H1 (cell line): Measurements from ENCODE around the gene DYNLT2B. TPM values are rescaled to one million over a fixed set of nuclear protein-coding genes. Genes with fewer than 3 reads are reported as not detected.

Experiments used
- CTCF ChIA-PET: fragments of 300-600 bp; sonication (Branson Sonifier 250); formaldehyde crosslinking; loops from one replicate; lab custom pipeline; 2021; ENCODE audit not compliant: partially characterized antibody; lab: Charles Lee
- POLR2A ChIA-PET: fragments of 300-600 bp; sonication (Branson Sonifier 250); formaldehyde crosslinking; loops from one replicate; lab custom pipeline; 2021; ENCODE audit warnings: inconsistent platforms; ENCODE audit not compliant: partially characterized antibody; lab: Charles Lee
- DNase-seq, 2 experiments: peaks; one replicate each; pipeline versions ENCODE4 v3.0.0 to v3.0.0-alpha.2; 2010 to 2022; ENCODE audit warnings: low spot score in 2 of 2, low read depth in 1 of 2, mixed read lengths in 1 of 2
- FAIRE-seq: peaks from 2 replicates; lab custom pipeline; 2011; peaks lifted over from hg19 to GRCh38; lab: Jason Lieb, UNC
- H2AFZ ChIP-seq: 2 replicates; pipeline ENCODE4 v1.8.1; 2012; ENCODE audit warnings: low read length, inconsistent platforms
- H2AK5ac ChIP-seq: 2 replicates; pipeline ENCODE4 v1.6.1; 2013; ENCODE audit warnings: low read depth, low read length
- H2BK120ac ChIP-seq: replicated peaks from 2 replicates; pipeline ENCODE3; 2013; ENCODE audit warnings: low read depth, low read length, inconsistent platforms
- H2BK12ac ChIP-seq: 2 replicates; pipeline ENCODE4 v1.6.1; 2013; ENCODE audit warnings: low read depth, low read length
- H2BK15ac ChIP-seq: 2 replicates; pipeline ENCODE4 v1.6.1; 2013; ENCODE audit warnings: low read length
- H2BK20ac ChIP-seq: 2 replicates; pipeline ENCODE4 v1.6.1; 2013; ENCODE audit warnings: low read length
- H2BK5ac ChIP-seq: 2 replicates; pipeline ENCODE4 v1.6.1; 2013; ENCODE audit warnings: low read depth, low read length
- H3K14ac ChIP-seq: 2 replicates; pipeline ENCODE4 v1.6.1; 2013; ENCODE audit warnings: inconsistent platforms; ENCODE audit not compliant: insufficient read length
- H3K18ac ChIP-seq: 2 replicates; pipeline ENCODE4 v1.6.1; 2013; ENCODE audit warnings: low read length; ENCODE audit errors: extremely low read depth
- H3K23ac ChIP-seq: 2 replicates; pipeline ENCODE4 v1.6.1; 2013; ENCODE audit warnings: inconsistent platforms; ENCODE audit not compliant: insufficient read length
- H3K23me2 ChIP-seq: 2 replicates; pipeline ENCODE4 v1.6.1; 2013; ENCODE audit warnings: low read depth, low read length
- H3K27ac ChIP-seq: 2 replicates; pipeline ENCODE4 v1.6.1; 2011; ENCODE audit warnings: low read depth, low read length, inconsistent platforms
- H3K27me3 ChIP-seq, 4 experiments: replicated peaks in 1 of 4; 1 replicate in 1 of 4; 2 replicates in 3 of 4; pipeline versions ENCODE4 v1.6.1 to v1.8.1; 2011 to 2013; ENCODE audit warnings: low read length in 3 of 4, mild to moderate bottlenecking in 3 of 4, inconsistent platforms in 2 of 4, mixed read lengths in 2 of 4, moderate library complexity in 1 of 4; ENCODE audit not compliant: control insufficient read depth in 3 of 4, insufficient read depth in 3 of 4; ENCODE audit errors: extremely low read depth in 1 of 4
- H3K36me3 ChIP-seq, 4 experiments: 2 replicates each; pipeline versions ENCODE4 v1.6.1 to v1.8.1; 2011 to 2013; ENCODE audit warnings: mild to moderate bottlenecking in 4 of 4, low read length in 3 of 4, moderate library complexity in 2 of 4, control low read depth in 1 of 4, inconsistent platforms in 1 of 4; ENCODE audit not compliant: insufficient read depth in 4 of 4, control insufficient read depth in 2 of 4
- H3K4ac ChIP-seq: replicated peaks from 2 replicates; pipeline ENCODE3; 2013; ENCODE audit warnings: low read length, low read depth, mixed read lengths, inconsistent platforms; ENCODE audit not compliant: insufficient read length
- H3K4me1 ChIP-seq, 4 experiments: replicated peaks in 1 of 4; 1 replicate in 1 of 4; 2 replicates in 3 of 4; pipeline versions ENCODE4 v1.6.1 to v1.8.1; 2011 to 2013; ENCODE audit warnings: low read length in 3 of 4, inconsistent platforms in 2 of 4, mixed read lengths in 1 of 4; ENCODE audit not compliant: insufficient read depth in 4 of 4, control insufficient read depth in 3 of 4
- H3K4me2 ChIP-seq, 2 experiments: 2 replicates each; pipeline versions ENCODE4 v1.6.1 to v1.8.1; 2011 to 2013; ENCODE audit warnings: low read depth in 2 of 2, low read length in 2 of 2, control low read depth in 1 of 2, inconsistent platforms in 1 of 2, mild to moderate bottlenecking in 1 of 2; ENCODE audit not compliant: insufficient read depth in 1 of 2
- H3K4me3 ChIP-seq, 4 experiments: fragments of 200-600, 300-600 bp in 1 of 4; sonication (generic), shearing (Covaris generic), sonication (Bioruptor Twin) in 1 of 4; 2 replicates each; pipeline versions ENCODE4 v1.5.1 to v1.8.1; 2011 to 2016; ENCODE audit warnings: low read length in 4 of 4, low read depth in 3 of 4, control low read depth in 2 of 4, inconsistent platforms in 2 of 4, mild to moderate bottlenecking in 2 of 4, mixed read lengths in 1 of 4, moderate library complexity in 1 of 4; ENCODE audit not compliant: insufficient read depth in 2 of 4; ENCODE audit errors: extremely low read depth in 1 of 4
- H3K56ac ChIP-seq: replicated peaks from 2 replicates; pipeline ENCODE3; 2013; ENCODE audit warnings: low read depth, mild to moderate bottlenecking, mixed read lengths, low read length, inconsistent platforms; ENCODE audit not compliant: insufficient read length
- H3K79me1 ChIP-seq: 2 replicates; pipeline ENCODE4 v1.6.1; 2013; ENCODE audit warnings: low read depth, low read length, control low read depth
- H3K79me2 ChIP-seq, 2 experiments: 2 replicates each; pipeline versions ENCODE4 v1.6.1 to v1.8.1; 2012 to 2013; ENCODE audit warnings: low read length in 2 of 2, mild to moderate bottlenecking in 2 of 2, inconsistent platforms in 1 of 2; ENCODE audit not compliant: insufficient read depth in 2 of 2, control insufficient read depth in 1 of 2
- H3K9ac ChIP-seq, 4 experiments: replicated peaks in 1 of 4; 1 replicate in 1 of 4; 2 replicates in 3 of 4; pipeline versions ENCODE4 v1.6.1 to v1.8.1; 2011 to 2013; ENCODE audit warnings: low read depth in 3 of 4, low read length in 3 of 4, control low read depth in 2 of 4, mild to moderate bottlenecking in 2 of 4, moderate library complexity in 2 of 4, inconsistent platforms in 1 of 4; ENCODE audit errors: extremely low read depth in 1 of 4
- H3K9me3 ChIP-seq, 2 experiments: 2 replicates each; pipeline versions ENCODE4 v1.6.1 to v1.8.1; 2012 to 2013; ENCODE audit warnings: mild to moderate bottlenecking in 2 of 2, moderate library complexity in 2 of 2, control low read depth in 1 of 2, inconsistent platforms in 1 of 2, low read depth in 1 of 2, low read length in 1 of 2, mixed read lengths in 1 of 2; ENCODE audit not compliant: insufficient read depth in 2 of 2
- H4K20me1 ChIP-seq, 2 experiments: replicated peaks in 1 of 2; 2 replicates each; pipeline versions ENCODE3 to v1.8.1; 2011 to 2013; ENCODE audit warnings: inconsistent platforms in 2 of 2, low read length in 2 of 2, mild to moderate bottlenecking in 1 of 2; ENCODE audit not compliant: insufficient read depth in 2 of 2, control insufficient read depth in 1 of 2
- H4K5ac ChIP-seq: 2 replicates; pipeline ENCODE4 v1.6.1; 2013; ENCODE audit warnings: low read length, low read depth, mixed read lengths, inconsistent platforms; ENCODE audit not compliant: insufficient read length
- H4K8ac ChIP-seq: 2 replicates; pipeline ENCODE4 v1.8.0; 2013; ENCODE audit warnings: mild to moderate bottlenecking, moderate library complexity, low read length, inconsistent platforms; ENCODE audit not compliant: insufficient read depth; ENCODE audit errors: extremely low read depth
- H4K91ac ChIP-seq: replicated peaks from 2 replicates; pipeline ENCODE3; 2013; ENCODE audit warnings: low read length, mixed read lengths, inconsistent platforms; ENCODE audit not compliant: insufficient read length
- E2F6 ChIP-seq: IDR thresholded peaks from 2 replicates; pipeline ENCODE4 v1.6.1; 2012; ENCODE audit warnings: inconsistent platforms
- HDAC6 ChIP-seq: IDR thresholded peaks from one replicate; pipeline ENCODE4 v1.7.1; 2012; ENCODE audit warnings: low read depth, mild to moderate bottlenecking, inconsistent platforms, low read length, moderate library complexity
- WGBS, 2 experiments: shearing (Covaris generic) in 1 of 2; methylation state at CpG; one replicate each; pipeline versions ENCODE4 v1.1.6 to v1.1.7; 2013 to 2015; ENCODE audit warnings: low lambda C conversion rate in 2 of 2, mixed read lengths in 2 of 2, inconsistent platforms in 1 of 2, low coverage in 1 of 2, missing lambda C conversion rate in 1 of 2; ENCODE audit not compliant: insufficient replicate concordance in 2 of 2, insufficient coverage in 1 of 2, insufficient read length in 1 of 2; ENCODE audit errors: extremely low coverage in 1 of 2, missing lambda C conversion rate in 1 of 2; 5-methylcytosine and 5-hydroxymethylcytosine counted together
- polyA plus RNA-seq, 7 experiments: library from polyadenylated mRNA; depleted of rRNA in 3 of 7; stranded (reverse) in 5 of 7; unstranded in 2 of 7; fragments of >200 nt in 5 of 7; fragments of 200-250 nt in 2 of 7; gene quantifications; 1 replicate in 5 of 7; 2 replicates in 1 of 7; 4 replicates in 1 of 7; pipeline versions ENCODE4 v1.2.1 to v1.2.3, GENCODE V29; 2011 to 2013; ENCODE audit warnings: missing spikeins in 2 of 7, mixed read lengths in 2 of 7
- total RNA-seq: library from RNA; stranded (reverse); fragmentation: NEBNext Ultra II Directional; extraction: Animal tissue kit (Norgen Biotek cat#: 25700); gene quantifications from 2 replicates; pipeline ENCODE4 v1.2.1, GENCODE V29; 2021

The DYNLT2B gene
- total and polyA plus RNA-seq, 2 of the 8 experiments (the other 6 are each of a cell fraction or from before 2014, with no cell fraction given) = 10.9 to 22.2 TPM

GRCh38 chr3:196354132-196354531 is 36.1 kb upstream of the DYNLT2B start:
- no peaks in the 10 kb centered on the region for H3K79me2 ChIP-seq
- H3K23ac ChIP-seq = no peak overlapping the region
- H4K8ac ChIP-seq = no peak overlapping the region
- H4K20me1 ChIP-seq = peaks cover 0 to 2% of the 10 kb centered on the region in 2 experiments
- H3K9ac ChIP-seq = no peak overlapping the region
- no peak overlapping the region for H2BK12ac ChIP-seq
- H3K18ac ChIP-seq = no peak overlapping the region
- H2BK15ac ChIP-seq = no peak overlapping the region
- H2AK5ac ChIP-seq = no peak overlapping the region
- peaks cover 13 to 44% (median 23%) of the 10 kb centered on the region in 4 experiments; a peak in 7 of 8 replicates for H3K36me3 ChIP-seq
- H3K79me1 ChIP-seq = peaks cover 3% of the 10 kb centered on the region; the same call in 1 of the 2 replicates
- FAIRE-seq = no peak
- H3K27ac ChIP-seq = no peak overlapping the region
- 97% methylated on average over 6 of the region's 6 CpGs; no CpG with 5 or more reads in 1 of the 2 experiments for WGBS, 2 experiments
- H3K23me2 ChIP-seq = no peaks in the 10 kb centered on the region
- no peak overlapping the region for H3K56ac ChIP-seq
- no peak overlapping the region for H4K91ac ChIP-seq
- no peak overlapping the region for H2AFZ ChIP-seq
- no peak overlapping the region for H3K4me3 ChIP-seq
- no peak for DNase-seq
- no peak overlapping the region for H3K14ac ChIP-seq
- no peak overlapping the region for H3K4me2 ChIP-seq
- ChIA-PET POLR2A (no interaction called here), CTCF (interaction anchor here (1.1 to 1.9 kb wide), 3 partner anchors 11 to 55 kb away, joined by 3 to 5 read pairs (median 4); no protein-coding TSS in a partner anchor)
- H2BK120ac ChIP-seq = no peak overlapping the region
- H3K27me3 ChIP-seq = no peaks in the 10 kb centered on the region
- H2BK5ac ChIP-seq = no peak overlapping the region
- TF ChIP-seq E2F6 (no peak), HDAC6 (no peak)
- H2BK20ac ChIP-seq = no peak overlapping the region
- no peaks in the 10 kb centered on the region for H3K9me3 ChIP-seq
- no peaks in the 10 kb centered on the region for H3K4me1 ChIP-seq
- H3K4ac ChIP-seq = no peak overlapping the region
- no peak overlapping the region for H4K5ac ChIP-seq
